HepG2 (cell line): ENCODE measurements around the gene TMEM87B. TPM values are rescaled to one million over a fixed set of nuclear protein-coding genes. Genes with fewer than 3 reads are reported as not detected.

Experiments
- ATAC-seq: fragments of 200-7000 bp; cut with Tn5 transposase; 3 replicates; pipeline ENCODE4 v1.9.1; 2020; ENCODE audit warnings: mild to moderate bottlenecking, moderate library complexity
- BruUV-seq: library from RNA; stranded (reverse); fragments of 400-500 nt; replicated peaks from 2 replicates; lab custom pipeline; 2021; lab: Mats Ljungman, UMichigan
- CTCF ChIA-PET: fragments of 300-600 bp; formaldehyde crosslinking; extraction: SDS; loops from one replicate; lab custom pipeline; 2021; ENCODE audit warnings: low total read pairs, inconsistent platforms, low intra/inter-chr PET ratio; lab: Yijun Ruan, JAX
- POLR2A ChIA-PET: fragments of 350-600 bp; sonication (Branson Sonifier 250); formaldehyde crosslinking; loops from one replicate; lab custom pipeline; 2020; ENCODE audit warnings: antibody characterized with exemption, inconsistent platforms; lab: Yijun Ruan, JAX
- DNase-seq: peaks from one replicate; pipeline ENCODE4 v3.0.0-alpha.2; 2015; ENCODE audit warnings: low spot score
- FAIRE-seq: peaks from 3 replicates; lab custom pipeline; 2011; peaks lifted over from hg19 to GRCh38; lab: Jason Lieb, UNC
- H2AFZ ChIP-seq: one replicate; pipeline ENCODE4 v1.6.1; 2011; ENCODE audit warnings: low read length, inconsistent platforms
- H3K27ac ChIP-seq: fragments of 300-600 bp; 3 replicates; pipeline ENCODE4 v1.8.0; 2011; ENCODE audit warnings: mixed run types, mild to moderate bottlenecking, mixed read lengths, low read length, inconsistent platforms; ENCODE audit not compliant: insufficient read depth; ENCODE audit errors: extremely low read length
- H3K27me3 ChIP-seq, 2 experiments: fragments of 200-600 bp in 1 of 2; 2 replicates in 1 of 2; 3 replicates in 1 of 2; pipeline versions ENCODE4 v1.6.0 to v1.8.0; 2011; ENCODE audit warnings: low read length in 2 of 2, mild to moderate bottlenecking in 2 of 2, moderate library complexity in 2 of 2, inconsistent platforms in 1 of 2; ENCODE audit not compliant: insufficient read depth in 2 of 2, control insufficient read depth in 1 of 2
- H3K36me3 ChIP-seq, 2 experiments: fragments of 200-600 bp in 1 of 2; replicated peaks in 1 of 2; 2 replicates in 1 of 2; 3 replicates in 1 of 2; pipeline versions ENCODE4 v1.5.1 to v1.8.0; 2011; ENCODE audit warnings: low read length in 2 of 2, inconsistent platforms in 1 of 2; ENCODE audit not compliant: insufficient read depth in 2 of 2, control insufficient read depth in 1 of 2
- H3K4me1 ChIP-seq: 2 replicates; pipeline ENCODE4 v1.5.1; 2012; ENCODE audit warnings: low read length, inconsistent platforms; ENCODE audit not compliant: insufficient read depth
- H3K4me2 ChIP-seq: 2 replicates; pipeline ENCODE4 v1.6.0; 2011; ENCODE audit warnings: low read depth, low read length, inconsistent platforms
- H3K4me3 ChIP-seq, 3 experiments: fragments of 200-600 bp in 1 of 3; sonication (generic), shearing (Covaris generic) in 1 of 3; replicated peaks in 1 of 3; 2 replicates each; pipeline ENCODE4 v1.5.1; 2011 to 2016; ENCODE audit warnings: low read length in 3 of 3, inconsistent platforms in 2 of 3, low read depth in 2 of 3, mild to moderate bottlenecking in 2 of 3, control low read depth in 1 of 3, mixed read lengths in 1 of 3; ENCODE audit not compliant: insufficient read depth in 1 of 3
- H3K79me2 ChIP-seq: one replicate; pipeline ENCODE4 v1.6.1; 2011; ENCODE audit warnings: low read length, inconsistent platforms; ENCODE audit not compliant: insufficient read depth
- H3K9ac ChIP-seq: 2 replicates; pipeline ENCODE4 v1.6.0; 2011; ENCODE audit warnings: mild to moderate bottlenecking, low read depth, low read length, inconsistent platforms; ENCODE audit not compliant: insufficient read depth
- H3K9me3 ChIP-seq: 2 replicates; pipeline ENCODE4 v1.5.1; 2012; ENCODE audit warnings: mild to moderate bottlenecking, low read length
- H4K20me1 ChIP-seq: 2 replicates; pipeline ENCODE4 v1.6.0; 2011; ENCODE audit warnings: inconsistent platforms, mild to moderate bottlenecking, low read length, moderate library complexity; ENCODE audit not compliant: insufficient read depth
- HNF4G ChIP-seq, 2 experiments: sonication (generic) in 1 of 2; formaldehyde crosslinking in 1 of 2; IDR thresholded peaks; 2 replicates each; pipeline versions ENCODE4 v1.4.0 to v1.6.1; 2011 to 2020; ENCODE audit warnings: borderline replicate concordance in 2 of 2, low read depth in 2 of 2, mild to moderate bottlenecking in 2 of 2, low read length in 1 of 2, missing genetic modification reagents in 1 of 2, moderate library complexity in 1 of 2
- KDM4B ChIP-seq: sonication (generic); formaldehyde crosslinking; IDR thresholded peaks from 2 replicates; pipeline ENCODE4 v1.4.0; 2020; ENCODE audit warnings: missing genetic modification reagents
- KLF11 ChIP-seq: IDR thresholded peaks from 2 replicates; pipeline ENCODE4 v1.6.1; 2016; ENCODE audit warnings: missing compliant biosample characterization
- PCBP2 ChIP-seq: fragments of 200-400 bp; formaldehyde crosslinking; optimal IDR thresholded peaks from 2 replicates; pipeline ENCODE3; 2018; ENCODE audit warnings: low read length, low read depth; ENCODE audit not compliant: poor library complexity, severe bottlenecking
- PITX1 ChIP-seq: sonication (generic); formaldehyde crosslinking; IDR thresholded peaks from 2 replicates; pipeline ENCODE4 v1.5.1; 2020; ENCODE audit warnings: mild to moderate bottlenecking, missing genetic modification reagents
- RFXAP ChIP-seq: sonication (generic); formaldehyde crosslinking; IDR thresholded peaks from 2 replicates; pipeline ENCODE4 v1.4.0; 2020; ENCODE audit warnings: missing genetic modification reagents, borderline replicate concordance
- SMC3 ChIP-seq: IDR thresholded peaks from 2 replicates; pipeline ENCODE4 v1.6.1; 2011; ENCODE audit warnings: low read length, improper control_type of control experiment
- ZKSCAN5 ChIP-seq: sonication (generic); formaldehyde crosslinking; IDR thresholded peaks from 2 replicates; pipeline ENCODE4 v1.5.1; 2020; ENCODE audit warnings: mild to moderate bottlenecking, missing genetic modification reagents
- ZNF350 ChIP-seq: sonication (generic); formaldehyde crosslinking; IDR thresholded peaks from 2 replicates; pipeline ENCODE4 v1.4.0; 2020; ENCODE audit warnings: mild to moderate bottlenecking, low read depth, missing genetic modification reagents, borderline replicate concordance
- ZNF572 ChIP-seq: sonication (generic); formaldehyde crosslinking; IDR thresholded peaks from 2 replicates; pipeline ENCODE4 v1.5.1; 2020; ENCODE audit warnings: mild to moderate bottlenecking, missing genetic modification reagents
- WGBS: methylation state at CpG from one replicate; pipeline ENCODE4 v1.1.6; 2017; ENCODE audit warnings: low lambda C conversion rate; 5-methylcytosine and 5-hydroxymethylcytosine counted together
- in situ Hi-C: cut with HindIII; loops from 2 replicates; pipeline ENCODE4 v1.10.0; 2017; ENCODE audit warnings: low pct_unique_long_range_greater_than_20kb; ENCODE audit not compliant: extremely low pct_ligation_motif_present
- intact Hi-C: fragments of 100-400 bp; cut with micrococcal nuclease; formaldehyde crosslinking; loops from one replicate; pipeline ENCODE4 v1.10.0; 2022; ENCODE audit not compliant: unreplicated experiment
- polyA plus RNA-seq, 8 experiments: library from polyadenylated mRNA; depleted of rRNA in 3 of 8; stranded (reverse) in 7 of 8; unstranded in 1 of 8; fragments of >200 nt; fragmentation: Illumina TruSeq in 4 of 8; extraction: Trizol in 4 of 8; gene quantifications; 2 replicates each; pipeline versions ENCODE4 v1.2.1 to v1.2.3, GENCODE V29; 2011 to 2016; ENCODE audit warnings: low read depth in 4 of 8, missing spikeins in 1 of 8, mixed read lengths in 1 of 8; ENCODE audit not compliant: insufficient read depth in 1 of 8
- total RNA-seq, 5 experiments: library from RNA; depleted of rRNA; stranded (reverse); fragments of >200 nt; fragmentation: Illumina TruSeq; extraction: Trizol; gene quantifications; 2 replicates each; pipeline ENCODE4 v1.2.3, GENCODE V29; 2016; ENCODE audit warnings: low read depth in 1 of 5
- TF ChIP-seq, protein P1 (sequence below): sonication (generic); formaldehyde crosslinking; IDR thresholded peaks from 2 replicates; pipeline ENCODE4 v1.5.0; 2020; ENCODE audit warnings: mild to moderate bottlenecking, missing genetic modification reagents
- TF ChIP-seq, protein P2 (sequence below): IDR thresholded peaks from 2 replicates; pipeline ENCODE4 v1.6.1; 2012; ENCODE audit warnings: inconsistent platforms
- TF ChIP-seq, protein P3 (sequence below): sonication (generic); formaldehyde crosslinking; IDR thresholded peaks from 2 replicates; pipeline ENCODE4 v1.5.0; 2020; ENCODE audit warnings: mild to moderate bottlenecking, missing genetic modification reagents, borderline replicate concordance

Gene TMEM87B
- total and polyA plus RNA-seq, 2 of the 13 experiments (the other 11 are each of a cell fraction or from before 2014, with no cell fraction given): 15.1 to 16.2 TPM

DNA sequence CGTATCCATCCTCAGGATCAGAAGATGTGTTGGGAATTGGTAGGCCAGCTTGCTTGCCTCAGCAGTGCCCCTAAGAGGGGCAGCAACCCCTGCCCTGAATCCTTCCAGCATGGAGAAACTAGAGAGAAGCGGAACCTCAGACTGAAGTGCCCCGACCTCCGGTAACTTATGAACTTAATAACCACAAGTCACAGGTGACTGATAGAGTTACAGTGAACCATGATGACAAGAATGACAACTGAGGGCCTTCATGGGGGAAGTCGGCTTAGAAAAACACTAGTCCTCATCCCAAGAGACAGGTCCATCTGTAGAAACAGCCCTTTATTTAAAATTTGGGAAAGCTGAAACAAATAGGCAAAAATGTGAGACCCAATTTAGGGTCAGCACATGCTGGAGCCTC lies 42.5 kb upstream of the TMEM87B start (continued):
- TF ChIP-seq, protein P1, sequence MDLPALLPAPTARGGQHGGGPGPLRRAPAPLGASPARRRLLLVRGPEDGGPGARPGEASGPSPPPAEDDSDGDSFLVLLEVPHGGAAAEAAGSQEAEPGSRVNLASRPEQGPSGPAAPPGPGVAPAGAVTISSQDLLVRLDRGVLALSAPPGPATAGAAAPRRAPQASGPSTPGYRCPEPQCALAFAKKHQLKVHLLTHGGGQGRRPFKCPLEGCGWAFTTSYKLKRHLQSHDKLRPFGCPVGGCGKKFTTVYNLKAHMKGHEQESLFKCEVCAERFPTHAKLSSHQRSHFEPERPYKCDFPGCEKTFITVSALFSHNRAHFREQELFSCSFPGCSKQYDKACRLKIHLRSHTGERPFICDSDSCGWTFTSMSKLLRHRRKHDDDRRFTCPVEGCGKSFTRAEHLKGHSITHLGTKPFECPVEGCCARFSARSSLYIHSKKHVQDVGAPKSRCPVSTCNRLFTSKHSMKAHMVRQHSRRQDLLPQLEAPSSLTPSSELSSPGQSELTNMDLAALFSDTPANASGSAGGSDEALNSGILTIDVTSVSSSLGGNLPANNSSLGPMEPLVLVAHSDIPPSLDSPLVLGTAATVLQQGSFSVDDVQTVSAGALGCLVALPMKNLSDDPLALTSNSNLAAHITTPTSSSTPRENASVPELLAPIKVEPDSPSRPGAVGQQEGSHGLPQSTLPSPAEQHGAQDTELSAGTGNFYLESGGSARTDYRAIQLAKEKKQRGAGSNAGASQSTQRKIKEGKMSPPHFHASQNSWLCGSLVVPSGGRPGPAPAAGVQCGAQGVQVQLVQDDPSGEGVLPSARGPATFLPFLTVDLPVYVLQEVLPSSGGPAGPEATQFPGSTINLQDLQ (CRISPR knock-in tag): no peak
- TF ChIP-seq PITX1 (CRISPR knock-in tag) (no peak), ZKSCAN5 (CRISPR knock-in tag) (no peak), SMC3 (no peak), PCBP2 (no peak)

DNA sequence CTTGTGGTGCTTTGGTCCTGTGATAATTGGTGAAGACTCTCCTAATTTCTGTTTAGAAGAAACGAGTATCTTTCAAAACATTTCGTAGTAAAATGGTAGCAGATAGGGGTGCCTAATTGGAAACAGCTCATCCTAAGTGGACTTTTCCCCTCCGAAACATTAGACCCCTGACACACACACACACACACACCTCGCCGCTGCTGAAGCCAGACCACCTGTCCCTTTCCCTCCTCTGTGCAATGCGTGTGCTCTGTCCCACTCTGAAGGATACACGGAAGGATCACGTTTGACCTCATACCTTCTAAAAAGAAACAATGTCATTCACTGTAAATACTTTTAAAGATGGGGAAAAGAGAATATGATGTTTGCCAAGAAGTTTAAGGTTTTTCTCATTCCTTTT lies 36.2 kb upstream of the TMEM87B start:
- Histone ChIP-seq H3K27ac (no peak overlapping the region), H3K9me3 (no peaks in the 10 kb centered on the region), H3K4me2 (no peak overlapping the region), H3K4me1 (peaks cover 18% of the 10 kb centered on the region), H4K20me1 (no peaks in the 10 kb centered on the region), H2AFZ (no peak overlapping the region), H3K79me2 (no peaks in the 10 kb centered on the region), H3K27me3 (no peaks in the 10 kb centered on the region), H3K9ac (no peak overlapping the region), H3K4me3 (no peak overlapping the region), H3K36me3 (peaks cover 23 to 47% of the 10 kb centered on the region in 2 experiments)
- no peak for FAIRE-seq
- ChIA-PET CTCF (no interaction called here), POLR2A (interaction anchor here (1.3 kb wide), 1 partner anchor 120 kb away, joined by 6 read pairs; the partner anchor contains the start of gene MERTK)
- no peak for DNase-seq
- in situ Hi-C loops: no loop called here
- no TSS peak for BruUV-seq
- WGBS: 99% methylated on average over 8 of the region's 8 CpGs
- no peak for ATAC-seq
- intact Hi-C loops: no loop called here
- TF ChIP-seq RFXAP (CRISPR knock-in tag) (no peak), HNF4G (IDR thresholded peaks at IDR 0.05; ENCODE audit: borderline replicate concordance, low read depth, low read length) (no peak), HNF4G (CRISPR knock-in tag; IDR thresholded peaks at IDR 0.05; ENCODE audit: borderline replicate concordance, low read depth) (no peak), ZNF350 (CRISPR knock-in tag) (no peak), KLF11 (CRISPR knock-in tag) (no peak), ZNF572 (CRISPR knock-in tag) (no peak), KDM4B (CRISPR knock-in tag) (no peak)
- TF ChIP-seq, protein P2, sequence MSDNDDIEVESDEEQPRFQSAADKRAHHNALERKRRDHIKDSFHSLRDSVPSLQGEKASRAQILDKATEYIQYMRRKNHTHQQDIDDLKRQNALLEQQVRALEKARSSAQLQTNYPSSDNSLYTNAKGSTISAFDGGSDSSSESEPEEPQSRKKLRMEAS: no peak
- TF ChIP-seq, protein P3, sequence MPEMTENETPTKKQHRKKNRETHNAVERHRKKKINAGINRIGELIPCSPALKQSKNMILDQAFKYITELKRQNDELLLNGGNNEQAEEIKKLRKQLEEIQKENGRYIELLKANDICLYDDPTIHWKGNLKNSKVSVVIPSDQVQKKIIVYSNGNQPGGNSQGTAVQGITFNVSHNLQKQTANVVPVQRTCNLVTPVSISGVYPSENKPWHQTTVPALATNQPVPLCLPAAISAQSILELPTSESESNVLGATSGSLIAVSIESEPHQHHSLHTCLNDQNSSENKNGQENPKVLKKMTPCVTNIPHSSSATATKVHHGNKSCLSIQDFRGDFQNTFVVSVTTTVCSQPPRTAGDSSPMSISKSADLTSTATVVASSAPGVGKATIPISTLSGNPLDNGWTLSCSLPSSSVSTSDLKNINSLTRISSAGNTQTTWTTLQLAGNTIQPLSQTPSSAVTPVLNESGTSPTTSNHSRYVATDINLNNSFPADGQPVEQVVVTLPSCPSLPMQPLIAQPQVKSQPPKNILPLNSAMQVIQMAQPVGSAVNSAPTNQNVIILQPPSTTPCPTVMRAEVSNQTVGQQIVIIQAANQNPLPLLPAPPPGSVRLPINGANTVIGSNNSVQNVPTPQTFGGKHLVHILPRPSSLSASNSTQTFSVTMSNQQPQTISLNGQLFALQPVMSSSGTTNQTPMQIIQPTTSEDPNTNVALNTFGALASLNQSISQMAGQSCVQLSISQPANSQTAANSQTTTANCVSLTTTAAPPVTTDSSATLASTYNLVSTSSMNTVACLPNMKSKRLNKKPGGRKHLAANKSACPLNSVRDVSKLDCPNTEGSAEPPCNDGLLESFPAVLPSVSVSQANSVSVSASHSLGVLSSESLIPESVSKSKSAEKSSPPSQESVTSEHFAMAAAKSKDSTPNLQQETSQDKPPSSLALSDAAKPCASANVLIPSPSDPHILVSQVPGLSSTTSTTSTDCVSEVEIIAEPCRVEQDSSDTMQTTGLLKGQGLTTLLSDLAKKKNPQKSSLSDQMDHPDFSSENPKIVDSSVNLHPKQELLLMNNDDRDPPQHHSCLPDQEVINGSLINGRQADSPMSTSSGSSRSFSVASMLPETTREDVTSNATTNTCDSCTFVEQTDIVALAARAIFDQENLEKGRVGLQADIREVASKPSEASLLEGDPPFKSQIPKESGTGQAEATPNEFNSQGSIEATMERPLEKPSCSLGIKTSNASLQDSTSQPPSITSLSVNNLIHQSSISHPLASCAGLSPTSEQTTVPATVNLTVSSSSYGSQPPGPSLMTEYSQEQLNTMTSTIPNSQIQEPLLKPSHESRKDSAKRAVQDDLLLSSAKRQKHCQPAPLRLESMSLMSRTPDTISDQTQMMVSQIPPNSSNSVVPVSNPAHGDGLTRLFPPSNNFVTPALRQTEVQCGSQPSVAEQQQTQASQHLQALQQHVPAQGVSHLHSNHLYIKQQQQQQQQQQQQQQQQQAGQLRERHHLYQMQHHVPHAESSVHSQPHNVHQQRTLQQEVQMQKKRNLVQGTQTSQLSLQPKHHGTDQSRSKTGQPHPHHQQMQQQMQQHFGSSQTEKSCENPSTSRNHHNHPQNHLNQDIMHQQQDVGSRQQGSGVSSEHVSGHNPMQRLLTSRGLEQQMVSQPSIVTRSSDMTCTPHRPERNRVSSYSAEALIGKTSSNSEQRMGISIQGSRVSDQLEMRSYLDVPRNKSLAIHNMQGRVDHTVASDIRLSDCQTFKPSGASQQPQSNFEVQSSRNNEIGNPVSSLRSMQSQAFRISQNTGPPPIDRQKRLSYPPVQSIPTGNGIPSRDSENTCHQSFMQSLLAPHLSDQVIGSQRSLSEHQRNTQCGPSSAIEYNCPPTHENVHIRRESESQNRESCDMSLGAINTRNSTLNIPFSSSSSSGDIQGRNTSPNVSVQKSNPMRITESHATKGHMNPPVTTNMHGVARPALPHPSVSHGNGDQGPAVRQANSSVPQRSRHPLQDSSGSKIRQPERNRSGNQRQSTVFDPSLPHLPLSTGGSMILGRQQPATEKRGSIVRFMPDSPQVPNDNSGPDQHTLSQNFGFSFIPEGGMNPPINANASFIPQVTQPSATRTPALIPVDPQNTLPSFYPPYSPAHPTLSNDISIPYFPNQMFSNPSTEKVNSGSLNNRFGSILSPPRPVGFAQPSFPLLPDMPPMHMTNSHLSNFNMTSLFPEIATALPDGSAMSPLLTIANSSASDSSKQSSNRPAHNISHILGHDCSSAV (CRISPR knock-in tag): no peak
